Fibroblast of villous mesenchyme (primary cell): ENCODE measurements around the gene DECR2. TPM values are rescaled to one million over a fixed set of nuclear protein-coding genes. Genes with fewer than 3 reads are reported as not detected.

Experiments
- DNase-seq: peaks from one replicate; pipeline ENCODE4 v3.0.0-alpha.2; 2010; ENCODE audit warnings: low read depth
- H3K4me3 ChIP-seq: 2 replicates; pipeline ENCODE4 v1.5.1; 2011; ENCODE audit warnings: low read depth, mild to moderate bottlenecking, low read length
- CTCF ChIP-seq: IDR thresholded peaks from 2 replicates; pipeline ENCODE4 v1.5.1; 2012; ENCODE audit warnings: low read depth, mild to moderate bottlenecking, low read length; ENCODE audit not compliant: insufficient read depth
- total RNA-seq: library from RNA; depleted of rRNA; stranded (reverse); fragments of >200 nt; gene quantifications from 2 replicates; pipeline ENCODE4 v1.2.3, GENCODE V29; 2012

DECR2 gene
- total RNA-seq, 1 donor = 16.0 TPM

GRCh38 chr16:424623-425081, 23.0 kb downstream of the DECR2 start:
- no peak for TF ChIP-seq CTCF
- peak overlapping the region; percentile 78 for H3K4me3 ChIP-seq
- no peak for DNase-seq

DNA sequence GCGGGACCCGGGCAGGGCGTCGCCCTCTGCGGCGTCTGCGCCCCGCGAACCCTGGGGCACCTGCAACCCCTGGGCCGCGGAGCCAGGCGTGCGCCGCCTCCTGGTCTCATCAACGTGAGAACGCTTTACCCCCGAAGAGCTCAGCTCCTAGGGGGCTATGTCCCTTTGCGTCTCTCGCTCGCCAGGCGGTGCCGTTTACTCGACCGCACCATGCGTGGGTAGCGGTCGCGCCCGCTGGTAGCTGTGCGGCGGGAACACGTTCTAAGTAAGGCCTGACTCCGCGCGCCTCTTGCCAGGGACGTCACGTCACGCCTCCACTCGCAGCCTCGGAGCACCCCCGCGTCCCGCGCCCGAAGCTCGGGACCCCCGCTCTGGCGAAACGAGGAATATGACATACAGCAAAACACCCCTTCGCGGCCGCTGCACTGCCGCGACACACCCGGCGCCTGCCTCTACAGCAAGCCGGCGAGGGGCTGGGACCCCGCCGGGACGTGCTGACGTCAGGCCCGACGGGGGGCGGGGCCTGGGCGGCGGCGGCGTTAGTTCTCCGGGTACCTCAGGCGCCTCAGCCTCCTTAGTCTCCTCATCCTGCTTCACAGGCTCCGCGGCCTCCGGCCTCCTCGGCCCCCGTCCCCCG, 23.5 kb downstream of the DECR2 start, which contains the start of gene RAB11FIP3:
TSS of gene RAB11FIP3 (plus strand) at position 568 of the 637 bp plus-strand sequence. CDS start 358 bp downstream, outside the sequence.
- peak; percentile 81 for DNase-seq
- peak within 1 kb of the TSS; percentile 78 for H3K4me3 ChIP-seq
- no peak for TF ChIP-seq CTCF

GRCh38 chr16:425740-426114, 24.0 kb downstream of the DECR2 start:
- TF ChIP-seq CTCF = no peak
- no peak for DNase-seq
- H3K4me3 ChIP-seq = peak overlapping the region; percentile 78

DNA sequence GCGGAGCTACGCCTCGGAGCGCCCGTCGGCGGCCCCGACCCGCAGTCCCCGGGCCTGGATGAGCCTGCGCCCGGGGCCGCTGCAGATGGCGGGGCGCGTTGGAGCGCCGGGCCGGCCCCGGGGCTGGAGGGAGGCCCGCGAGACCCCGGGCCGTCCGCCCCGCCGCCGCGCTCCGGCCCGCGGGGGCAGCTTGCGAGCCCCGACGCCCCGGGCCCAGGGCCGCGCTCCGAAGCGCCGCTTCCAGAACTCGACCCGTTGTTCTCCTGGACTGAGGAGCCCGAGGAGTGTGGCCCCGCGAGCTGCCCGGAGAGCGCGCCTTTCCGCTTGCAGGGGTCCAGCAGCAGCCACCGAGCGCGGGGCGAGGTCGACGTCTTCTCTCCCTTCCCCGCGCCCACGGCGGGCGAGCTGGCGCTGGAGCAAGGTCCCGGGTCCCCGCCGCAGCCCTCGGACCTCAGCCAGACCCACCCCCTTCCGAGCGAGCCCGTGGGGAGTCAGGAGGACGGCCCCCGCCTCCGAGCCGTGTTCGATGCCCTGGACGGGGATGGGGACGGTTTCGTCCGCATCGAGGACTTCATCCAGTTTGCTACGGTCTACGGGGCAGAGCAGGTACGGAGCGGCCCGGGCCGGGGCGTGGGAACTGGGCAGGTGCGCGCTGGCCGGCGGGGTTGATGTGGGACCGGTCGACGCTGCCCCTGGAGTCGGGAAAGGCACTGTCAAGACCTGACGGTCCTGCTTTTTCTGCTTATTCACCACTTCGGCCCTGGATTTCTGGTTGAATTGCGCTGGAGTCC, 24.6 kb downstream of the DECR2 start:
- no peak for TF ChIP-seq CTCF
- peak overlapping the region; percentile 78 for H3K4me3 ChIP-seq
- DNase-seq = peak; percentile 17

- peak overlapping the region; percentile 78 for H3K4me3 ChIP-seq
- DNase-seq = peak; percentile 23
- TF ChIP-seq CTCF = no peak
Observed at GRCh38 chr16:426906-427249, 25.2 kb downstream of the DECR2 start.

DNA sequence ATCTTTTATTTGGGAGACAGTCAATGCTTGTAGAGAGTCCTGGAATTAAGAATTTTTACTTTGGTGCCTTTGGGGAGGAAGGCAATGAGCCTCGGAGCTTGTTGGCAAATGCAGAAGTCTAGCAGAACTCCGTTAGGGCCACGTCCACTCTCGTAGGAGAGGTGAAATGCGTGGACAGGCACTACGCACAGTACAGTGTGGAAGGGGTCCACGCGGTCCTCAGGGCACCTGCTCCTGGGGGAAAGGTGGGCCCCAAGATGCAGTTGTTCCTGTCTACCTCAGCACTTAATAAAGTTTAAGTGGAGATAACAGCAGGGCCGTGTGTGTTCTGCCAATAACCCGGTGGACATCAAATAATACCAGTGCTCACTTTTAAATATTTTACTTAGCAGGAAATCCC, 25.6 kb downstream of the DECR2 start:
- TF ChIP-seq CTCF = no peak
- peak overlapping the region; percentile 78 for H3K4me3 ChIP-seq
- no peak for DNase-seq
